Activated CD8-positive, alpha-beta memory T cell treated with anti-CD3 and anti-CD28 coated beads, Interleukin-2, amount 10 ng/mL, durations not matched to agents 7 days and 5 days (primary cell): Measurements from ENCODE around the gene KATNIP. TPM values are rescaled to one million over a fixed set of nuclear protein-coding genes. Genes with fewer than 3 reads are reported as not detected.

ENCODE experiments used
- ATAC-seq: fragments of 150-1000 bp; cut with Tn5 transposase; one replicate; pipeline ENCODE4 v1.10.0; 2021; ENCODE audit warnings: moderate library complexity
- CTCF ChIA-PET: fragments of 350-600 bp; sonication (Branson Sonifier 250); formaldehyde crosslinking; loops from one replicate; lab custom pipeline; 2021; ENCODE audit warnings: antibody characterized with exemption; lab: Charles Lee
- DNase-seq: peaks from one replicate; pipeline ENCODE4 v3.0.0-alpha.2; 2020
- H3K27ac Mint-ChIP-seq: one replicate; pipeline ENCODE4 v1.8.0; 2021; ENCODE audit warnings: mild to moderate bottlenecking, mixed read lengths
- H3K27me3 Mint-ChIP-seq: one replicate; pipeline ENCODE4 v1.8.0; 2021; ENCODE audit warnings: mixed read lengths
- H3K36me3 Mint-ChIP-seq: one replicate; pipeline ENCODE4 v1.8.0; 2021; ENCODE audit warnings: mild to moderate bottlenecking, mixed read lengths
- H3K4me1 Mint-ChIP-seq: one replicate; pipeline ENCODE4 v1.8.0; 2021; ENCODE audit warnings: mixed read lengths
- H3K4me3 Mint-ChIP-seq: one replicate; pipeline ENCODE4 v1.8.0; 2021; ENCODE audit warnings: mild to moderate bottlenecking, moderate library complexity, mixed read lengths
- H3K9me3 Mint-ChIP-seq: one replicate; pipeline ENCODE4 v1.8.0; 2022; ENCODE audit warnings: low read depth, mixed read lengths
- total RNA-seq, 2 experiments: library from RNA; stranded (reverse); gene quantifications; one replicate each; pipeline ENCODE4 v1.2.3, GENCODE V29; 2021

Gene KATNIP
- 10 to 100 TPM; 15.0 to 20.1 TPM for total RNA-seq

DNA sequence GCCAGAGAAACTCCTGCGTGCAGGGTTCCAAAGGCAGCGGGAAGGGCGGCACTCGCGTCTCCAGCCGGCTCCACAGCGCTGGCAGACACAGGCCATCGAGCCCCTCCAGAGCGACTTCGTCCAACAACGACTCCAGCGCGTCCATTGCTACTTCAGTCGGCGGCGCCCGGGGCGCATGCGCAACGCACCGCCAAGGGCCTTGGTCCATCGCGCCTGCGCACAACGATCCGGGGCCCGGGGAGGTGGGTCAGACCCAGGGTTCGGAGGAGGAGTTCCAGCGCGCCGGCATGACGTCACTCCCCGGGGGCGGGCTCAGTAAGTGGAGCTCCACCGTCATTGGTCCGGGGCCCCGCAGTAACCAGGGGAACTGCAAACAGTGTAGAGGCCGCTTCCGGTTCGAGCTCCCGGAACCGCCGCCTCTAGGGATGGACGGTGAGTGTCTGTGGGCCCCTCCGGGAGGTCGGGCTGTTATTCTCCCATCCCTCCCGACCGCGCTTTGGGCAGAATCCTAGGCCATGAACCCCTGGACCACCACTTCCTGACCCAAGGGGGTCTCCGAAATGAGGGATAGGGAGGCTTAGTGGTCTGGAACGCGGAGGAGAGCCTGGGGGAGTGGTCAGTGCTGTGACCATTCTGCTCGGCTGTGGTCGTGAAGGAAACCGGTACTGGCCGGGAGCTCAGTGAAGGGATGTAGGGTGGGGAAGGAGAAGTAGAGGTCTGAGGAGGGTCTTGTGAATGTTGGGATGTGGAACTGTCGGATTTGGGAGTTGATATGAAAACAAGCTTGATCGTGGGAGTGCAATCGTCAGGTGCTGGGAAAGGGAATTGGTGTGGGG lies at the start of gene KATNIP, which contains the start of gene GTF3C1:
Gene KATNIP (plus strand): TSS at position 399 of the 836 bp plus-strand sequence. CDS start 27 bp downstream, at position 426.
Gene GTF3C1 (minus strand): TSS at position 168 of the 836 bp plus-strand sequence. CDS start 23 bp downstream, at position 145.
- Mint-ChIP-seq H3K4me3 (peak within 1 kb of the TSS; percentile 99), H3K27me3 (no peaks in the 10 kb centered on the region), H3K36me3 (peaks cover 4% of the 10 kb centered on the region), H3K4me1 (peaks cover 37% of the 10 kb centered on the region), H3K9me3 (no peaks in the 10 kb centered on the region), H3K27ac (peak within 1 kb of the TSS; percentile 96)
- DNase-seq: peak; percentile 100
- CTCF ChIA-PET: interaction anchor here (0.6 to 1.1 kb wide), 2 partner anchors 16 to 182 kb away, joined by 3 read pairs; no protein-coding TSS in a partner anchor
- peak; percentile 97 for ATAC-seq

DNA sequence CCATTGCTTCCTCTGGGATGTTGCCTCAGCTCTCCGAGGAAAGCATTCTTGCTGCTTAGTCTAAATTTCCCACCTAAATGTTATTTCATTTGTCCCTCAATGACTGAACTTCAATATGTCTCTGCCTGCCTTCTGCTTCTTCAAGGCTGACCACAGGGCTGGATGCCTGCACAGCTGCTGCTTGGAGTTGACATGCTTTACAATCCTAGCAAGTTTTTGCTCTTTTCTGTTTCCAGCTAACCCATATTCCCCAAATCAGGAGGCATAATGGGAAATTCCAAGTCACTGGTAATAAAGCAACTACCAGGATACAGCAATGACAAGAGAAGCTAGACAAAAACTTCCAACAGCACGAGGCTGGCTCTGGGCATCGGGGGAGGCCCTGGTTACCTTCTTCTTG lies 49.1 kb upstream of the KATNIP start:
- H3K4me3 Mint-ChIP-seq: no peak overlapping the region
- CTCF ChIA-PET: no interaction called here
- H3K36me3 Mint-ChIP-seq: peaks cover 36% of the 10 kb centered on the region
- H3K27me3 Mint-ChIP-seq: no peaks in the 10 kb centered on the region
- DNase-seq (no peak), ATAC-seq (no peak)
- H3K9me3 Mint-ChIP-seq: no peaks in the 10 kb centered on the region
- no peaks in the 10 kb centered on the region for H3K4me1 Mint-ChIP-seq
- no peak overlapping the region for H3K27ac Mint-ChIP-seq

DNA sequence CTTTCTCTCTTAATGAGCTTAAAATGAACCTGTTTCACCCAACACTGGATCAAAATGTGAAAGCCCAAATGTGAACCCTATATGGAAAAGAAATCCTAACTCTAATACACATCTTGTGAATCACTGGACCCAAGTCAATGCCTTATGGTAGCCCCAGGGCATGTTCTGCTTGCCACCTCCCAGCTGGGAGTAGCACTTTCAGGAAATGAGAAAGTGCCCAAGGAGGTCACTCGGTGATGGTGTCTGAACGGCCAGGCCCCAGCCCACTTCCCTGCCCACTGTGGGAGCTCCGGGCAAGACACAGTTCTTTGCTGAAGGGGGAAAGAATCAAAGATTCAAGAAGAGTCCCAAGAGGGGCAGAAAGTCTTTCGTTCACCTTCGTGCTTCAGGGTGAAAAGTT lies 46.3 kb upstream of the KATNIP start:
- H3K36me3 Mint-ChIP-seq: peaks cover 36% of the 10 kb centered on the region
- DNase-seq: no peak
- CTCF ChIA-PET: no interaction called here
- no peaks in the 10 kb centered on the region for H3K4me1 Mint-ChIP-seq
- no peak for ATAC-seq
- H3K27me3 Mint-ChIP-seq: no peaks in the 10 kb centered on the region
- H3K27ac Mint-ChIP-seq: no peak overlapping the region
- H3K9me3 Mint-ChIP-seq: no peaks in the 10 kb centered on the region
- H3K4me3 Mint-ChIP-seq: no peak overlapping the region

DNA sequence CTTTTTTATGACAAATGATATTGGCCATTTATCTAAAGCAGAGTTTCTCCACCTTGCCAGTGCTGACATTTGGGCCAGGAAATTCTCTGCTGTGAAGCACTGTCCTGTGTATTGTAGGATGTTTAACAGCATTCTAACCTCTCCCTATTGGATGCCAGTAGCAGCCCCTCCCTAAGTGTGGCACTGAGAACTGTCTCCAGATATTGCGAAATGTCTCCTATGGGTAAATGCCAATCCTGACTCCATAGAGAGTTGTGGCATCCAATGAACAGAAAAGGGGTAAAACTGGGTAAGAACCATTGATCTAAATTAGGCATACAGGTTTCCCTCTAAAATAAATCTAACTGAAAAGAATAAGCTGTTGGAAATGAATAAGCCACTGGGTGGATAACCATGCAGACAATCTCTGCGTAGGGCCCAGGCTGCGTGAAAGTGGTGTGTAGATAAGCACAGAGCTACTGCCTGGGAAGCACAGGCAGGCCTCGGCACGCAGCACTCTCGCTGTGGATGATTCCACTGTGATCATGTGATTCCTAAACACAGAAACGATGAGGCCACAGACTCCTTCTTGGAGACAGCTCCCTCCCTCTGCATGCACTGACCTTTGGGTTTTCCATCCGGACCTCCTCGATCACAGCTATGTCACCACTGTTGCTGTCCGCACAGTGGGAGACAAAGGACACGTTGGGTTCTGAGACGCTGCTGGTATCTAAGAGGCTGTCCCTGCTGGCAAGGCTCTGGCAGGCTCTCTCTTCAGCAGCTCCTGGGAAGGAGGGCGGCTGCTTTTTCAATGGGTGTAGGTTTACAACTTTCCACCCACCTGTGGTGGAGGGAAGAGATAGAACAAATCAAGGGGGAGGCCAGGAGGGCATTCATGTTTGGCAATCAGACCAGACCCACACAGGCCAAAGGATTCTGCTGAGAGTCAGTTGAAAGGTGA lies 44.4 kb upstream of the KATNIP start:
- Mint-ChIP-seq H3K9me3 (no peaks in the 10 kb centered on the region), H3K27me3 (no peaks in the 10 kb centered on the region), H3K4me3 (no peak overlapping the region), H3K4me1 (no peaks in the 10 kb centered on the region), H3K27ac (no peak overlapping the region), H3K36me3 (peaks cover 38% of the 10 kb centered on the region)
- CTCF ChIA-PET: interaction anchor here (0.9 kb wide), 1 partner anchor 11 kb away, joined by 3 read pairs; no protein-coding TSS in a partner anchor
- DNase-seq: no peak
- no peak for ATAC-seq

DNA sequence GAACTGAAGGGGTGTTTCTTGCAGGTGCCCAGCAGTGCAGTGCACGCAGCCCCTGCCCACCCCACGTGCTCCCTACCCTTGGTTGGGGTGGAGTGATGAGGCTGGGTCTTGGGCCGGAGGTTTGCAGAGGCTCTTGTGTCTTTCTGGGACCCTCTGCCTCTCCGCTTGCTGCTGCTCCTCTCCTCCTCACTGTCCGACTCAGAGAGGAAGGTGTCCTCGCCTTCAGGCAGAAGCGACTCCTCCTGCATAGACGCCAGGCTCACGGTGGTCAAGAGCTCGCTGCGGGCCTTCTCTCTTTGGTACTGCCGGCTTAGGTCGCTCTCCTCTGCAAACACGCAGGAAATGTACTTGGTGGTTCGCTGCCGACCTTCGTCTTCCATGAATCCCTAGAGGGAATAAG lies 43.2 kb upstream of the KATNIP start:
- no peaks in the 10 kb centered on the region for H3K4me1 Mint-ChIP-seq
- no peak for ATAC-seq
- no peaks in the 10 kb centered on the region for H3K9me3 Mint-ChIP-seq
- no peak overlapping the region for H3K4me3 Mint-ChIP-seq
- no peaks in the 10 kb centered on the region for H3K27me3 Mint-ChIP-seq
- CTCF ChIA-PET: no interaction called here
- H3K36me3 Mint-ChIP-seq: peaks cover 34% of the 10 kb centered on the region
- no peak overlapping the region for H3K27ac Mint-ChIP-seq
- no peak for DNase-seq

DNA sequence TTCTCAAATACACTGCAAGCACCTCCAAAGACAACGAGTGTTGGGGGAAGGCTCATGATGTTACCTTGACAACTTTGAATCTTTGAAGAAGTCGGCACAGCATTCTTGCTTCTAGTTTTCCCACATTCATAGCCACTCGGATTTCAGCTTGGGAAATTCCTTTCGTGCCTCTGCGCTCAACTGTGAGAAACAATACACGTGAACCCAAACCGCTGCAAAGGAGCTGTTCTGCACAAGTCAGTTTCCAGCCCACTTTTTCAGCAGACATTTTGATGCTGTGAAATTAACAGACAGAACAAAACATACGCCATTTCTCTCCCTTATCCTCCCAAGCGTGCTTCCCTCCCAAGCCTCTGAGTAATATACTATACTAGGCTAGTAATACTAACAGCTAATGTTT lies 41.5 kb upstream of the KATNIP start:
- Mint-ChIP-seq H3K36me3 (peaks cover 29% of the 10 kb centered on the region), H3K27me3 (no peaks in the 10 kb centered on the region), H3K9me3 (no peaks in the 10 kb centered on the region), H3K4me1 (no peaks in the 10 kb centered on the region), H3K27ac (no peak overlapping the region), H3K4me3 (no peak overlapping the region)
- DNase-seq (no peak), ATAC-seq (no peak)
- CTCF ChIA-PET: no interaction called here

DNA sequence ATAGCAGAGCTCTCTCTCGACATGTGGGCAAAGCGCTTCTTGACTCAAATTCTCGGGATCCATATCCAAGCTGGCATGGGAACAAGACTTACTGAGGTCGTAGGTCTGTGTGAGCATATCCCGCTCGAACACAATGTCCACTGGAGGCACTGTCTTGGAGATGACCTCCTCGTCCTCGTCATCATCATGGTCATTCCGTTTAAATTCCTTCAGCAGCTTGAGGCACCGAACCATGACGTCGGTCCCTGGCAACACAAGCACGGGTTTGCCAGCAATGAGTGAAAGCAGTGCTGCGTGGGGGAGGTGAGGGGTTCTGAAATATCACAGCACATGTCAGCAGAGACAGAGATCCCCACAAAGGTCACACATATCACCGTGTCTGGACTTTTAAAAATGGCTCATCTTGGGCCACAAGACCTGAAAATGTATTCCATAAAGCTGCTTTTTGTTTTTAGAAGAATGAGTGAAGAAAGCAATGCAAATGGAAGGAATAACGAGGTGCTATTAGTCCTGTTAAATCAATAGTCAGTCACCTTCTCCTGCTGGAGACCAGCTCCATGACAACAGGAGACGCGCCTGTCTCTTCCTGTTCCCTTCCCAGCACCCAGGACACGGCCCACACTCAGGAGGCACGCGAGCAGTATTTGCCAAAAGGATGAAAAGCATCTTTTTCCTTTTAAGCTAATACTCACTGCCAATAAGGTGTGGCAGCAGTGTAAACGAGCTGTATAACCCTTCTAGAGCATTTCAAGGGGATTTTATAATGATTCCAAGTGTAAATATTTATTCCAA lies 38.1 kb upstream of the KATNIP start:
- Mint-ChIP-seq H3K4me3 (no peak overlapping the region), H3K4me1 (no peaks in the 10 kb centered on the region), H3K36me3 (peaks cover 18% of the 10 kb centered on the region), H3K27ac (no peak overlapping the region), H3K9me3 (no peaks in the 10 kb centered on the region), H3K27me3 (no peaks in the 10 kb centered on the region)
- CTCF ChIA-PET: interaction anchor here (0.5 to 1.3 kb wide), 2 partner anchors 9 to 238 kb away, joined by 3 read pairs; no protein-coding TSS in a partner anchor
- no peak for DNase-seq
- no peak for ATAC-seq

DNA sequence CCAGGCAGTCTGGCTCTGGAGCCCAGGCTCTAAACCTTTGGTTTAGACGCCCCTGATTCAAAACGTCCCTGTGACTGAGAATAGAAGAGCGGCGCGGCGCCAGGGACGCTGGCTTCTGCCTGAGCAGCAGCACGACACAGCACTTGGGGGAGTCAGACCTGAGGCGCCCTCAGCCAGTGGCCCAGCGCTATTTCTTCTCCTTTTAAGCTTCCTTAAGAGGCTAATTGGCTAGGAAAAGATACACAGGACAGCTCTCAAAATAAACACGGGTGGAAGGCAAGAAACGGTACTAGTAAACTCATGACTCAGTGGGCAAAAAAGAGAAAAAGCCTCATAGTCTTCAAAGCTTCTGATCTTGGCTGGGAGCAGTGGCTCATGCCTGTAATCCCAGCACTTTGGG lies 35.1 kb upstream of the KATNIP start:
- no peaks in the 10 kb centered on the region for H3K4me1 Mint-ChIP-seq
- H3K27ac Mint-ChIP-seq: no peak overlapping the region
- H3K4me3 Mint-ChIP-seq: no peak overlapping the region
- peaks cover 13% of the 10 kb centered on the region for H3K36me3 Mint-ChIP-seq
- ATAC-seq (no peak), DNase-seq (no peak)
- CTCF ChIA-PET: interaction anchor here (1.4 kb wide), 1 partner anchor 9 kb away, joined by 3 read pairs; no protein-coding TSS in a partner anchor
- no peaks in the 10 kb centered on the region for H3K9me3 Mint-ChIP-seq
- no peaks in the 10 kb centered on the region for H3K27me3 Mint-ChIP-seq

DNA sequence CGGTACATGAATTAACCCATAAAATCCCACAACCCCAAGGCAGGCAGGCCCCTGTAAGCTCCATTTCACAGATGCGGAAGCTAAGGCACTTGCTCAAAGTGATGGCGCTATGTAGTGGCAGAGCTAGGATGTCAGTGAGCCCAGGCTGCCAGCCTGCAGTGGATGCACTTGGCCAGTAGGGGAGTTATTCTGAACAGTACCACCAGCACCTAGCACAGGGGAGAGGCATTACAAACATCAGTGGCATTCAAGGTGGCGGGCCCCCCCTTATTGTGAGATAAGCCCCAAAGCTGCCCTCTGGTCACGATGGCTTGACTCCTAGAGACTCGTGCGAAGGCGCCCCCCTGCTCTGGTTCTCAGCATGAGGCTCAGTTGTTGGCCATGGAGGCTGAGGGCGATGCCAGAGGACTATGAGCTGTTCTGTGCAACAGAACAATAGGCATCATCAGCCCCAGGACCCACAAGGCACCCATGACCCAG lies 34.0 kb upstream of the KATNIP start:
- Mint-ChIP-seq H3K36me3 (peaks cover 11% of the 10 kb centered on the region), H3K9me3 (no peaks in the 10 kb centered on the region), H3K4me3 (no peak overlapping the region), H3K4me1 (no peaks in the 10 kb centered on the region), H3K27me3 (no peaks in the 10 kb centered on the region), H3K27ac (no peak overlapping the region)
- CTCF ChIA-PET: interaction anchor here (0.9 to 1.9 kb wide), 6 partner anchors 8 to 30 kb away, joined by 3 to 10 read pairs (median 3); no protein-coding TSS in a partner anchor
- ATAC-seq (peak; percentile 73), DNase-seq (peak; percentile 45)

DNA sequence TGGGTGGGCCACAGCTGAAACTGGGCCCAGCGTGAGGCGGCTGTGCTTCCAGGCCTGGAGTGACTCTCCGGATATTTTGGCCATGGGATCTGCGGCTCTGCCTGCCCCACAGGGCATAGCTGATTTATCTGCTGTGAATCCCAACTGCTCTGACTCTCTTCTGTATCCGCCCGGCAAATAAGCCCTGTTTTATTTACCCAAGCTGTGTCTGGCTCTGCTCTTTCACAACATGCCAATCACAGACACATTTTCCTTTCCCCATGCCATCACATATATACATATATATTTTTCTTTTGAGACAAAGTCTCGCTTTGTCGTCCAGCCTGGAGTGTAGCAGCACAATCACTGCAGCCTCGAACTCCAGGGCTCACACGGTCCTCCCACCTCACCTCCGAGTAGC lies 33.6 kb upstream of the KATNIP start:
- H3K4me3 Mint-ChIP-seq: no peak overlapping the region
- no peak for ATAC-seq

DNA sequence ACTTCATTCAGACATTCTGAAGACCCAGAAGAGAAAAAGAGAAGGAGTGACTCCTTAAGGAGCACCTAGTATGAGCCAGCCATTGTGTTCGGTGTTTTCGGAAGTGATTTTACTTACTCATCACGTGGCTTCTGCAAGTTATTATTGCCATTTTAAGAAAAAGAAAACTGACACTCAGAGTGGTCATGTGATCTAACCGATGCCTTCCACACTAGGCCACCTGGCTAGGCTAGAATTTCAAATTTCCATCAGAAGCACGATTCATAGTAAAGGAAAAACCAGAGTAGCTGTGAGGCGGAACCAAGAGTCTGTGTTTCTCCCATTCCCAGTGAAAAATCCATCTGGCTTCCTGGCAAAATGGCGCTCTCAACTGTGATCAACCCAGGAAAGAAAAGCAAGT lies 32.3 kb upstream of the KATNIP start:
- Mint-ChIP-seq H3K36me3 (peaks cover 15% of the 10 kb centered on the region), H3K9me3 (no peaks in the 10 kb centered on the region), H3K4me3 (no peak overlapping the region), H3K27me3 (no peaks in the 10 kb centered on the region), H3K27ac (no peak overlapping the region), H3K4me1 (no peaks in the 10 kb centered on the region)
- CTCF ChIA-PET: no interaction called here
- no peak for ATAC-seq
- DNase-seq: no peak

More for the DNA sequence above, 33.6 kb upstream of the KATNIP start:
- no peaks in the 10 kb centered on the region for H3K9me3 Mint-ChIP-seq
- CTCF ChIA-PET: interaction anchor here (0.9 to 1.9 kb wide), 4 partner anchors 7 to 15 kb away, joined by 3 to 10 read pairs (median 3); no protein-coding TSS in a partner anchor
- H3K27me3 Mint-ChIP-seq: no peaks in the 10 kb centered on the region
- H3K36me3 Mint-ChIP-seq: peaks cover 10% of the 10 kb centered on the region
- no peak for DNase-seq
- no peak overlapping the region for H3K27ac Mint-ChIP-seq
- H3K4me1 Mint-ChIP-seq: no peaks in the 10 kb centered on the region

DNA sequence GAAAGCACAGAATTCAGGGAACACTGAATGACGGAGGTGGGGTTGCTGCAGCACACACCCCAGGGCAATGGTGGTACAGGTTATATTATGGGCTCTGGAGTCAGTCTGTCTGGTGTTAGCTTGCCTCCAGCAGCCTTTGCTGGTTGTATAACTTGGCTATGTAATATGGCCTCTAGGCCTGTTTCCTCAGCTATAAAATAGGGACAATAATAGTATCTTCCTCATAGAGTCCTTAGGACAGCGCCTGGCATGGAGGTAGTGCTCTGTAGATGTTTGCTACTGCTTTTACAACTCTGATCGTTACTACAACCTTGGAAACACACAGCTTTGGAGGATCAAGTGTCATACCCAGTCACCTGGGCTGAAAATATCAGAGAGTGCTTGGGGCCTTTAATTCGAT lies 31.7 kb upstream of the KATNIP start:
- H3K27me3 Mint-ChIP-seq: no peaks in the 10 kb centered on the region
- H3K9me3 Mint-ChIP-seq: no peaks in the 10 kb centered on the region
- DNase-seq: no peak
- no peak for ATAC-seq
- no peak overlapping the region for H3K4me3 Mint-ChIP-seq
- H3K27ac Mint-ChIP-seq: no peak overlapping the region
- CTCF ChIA-PET: no interaction called here
- peaks cover 15% of the 10 kb centered on the region for H3K36me3 Mint-ChIP-seq
- H3K4me1 Mint-ChIP-seq: no peaks in the 10 kb centered on the region
